A673 (cell line): ENCODE measurements around the gene SCAMP4.

ENCODE experiments used
- EZH2 ChIP-seq: fragments of 200-600 bp; sonication (generic); IDR thresholded peaks from 2 replicates; pipeline ENCODE4 v1.6.1; 2017; ENCODE audit warnings: borderline replicate concordance, low read depth, mild to moderate bottlenecking, mixed read lengths, antibody characterized with exemption, low read length; ENCODE audit not compliant: poor library complexity, severe bottlenecking
- TF ChIP-seq, protein P1 (sequence below): fragments of 300-800, 200-600 bp; sonication (generic); conservative IDR thresholded peaks from 2 replicates; pipeline ENCODE4 v1.5.1; 2017; ENCODE audit warnings: low read depth, mild to moderate bottlenecking, antibody characterized with exemption, low read length, moderate library complexity, mixed read lengths

DNA sequence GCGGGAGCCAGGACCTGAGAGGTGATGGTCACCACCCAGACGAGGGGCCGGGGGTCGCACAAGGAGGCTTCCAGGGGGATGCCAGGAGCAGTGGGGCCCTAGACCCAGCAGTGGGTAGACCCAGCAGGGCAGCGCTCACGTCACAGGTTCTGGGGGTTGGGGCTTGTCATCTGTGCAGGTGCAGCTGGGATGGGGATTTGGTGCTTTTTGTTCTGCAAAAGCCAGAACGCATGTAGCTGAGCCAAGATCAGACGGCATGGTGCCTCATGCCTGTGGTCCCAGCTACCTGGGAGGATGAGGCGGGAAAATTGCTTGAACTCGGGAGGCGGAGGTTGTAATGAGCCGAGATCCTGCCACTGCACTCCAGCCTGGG is 50.9 kb downstream of the SCAMP4 start:
- TF ChIP-seq, protein P1, sequence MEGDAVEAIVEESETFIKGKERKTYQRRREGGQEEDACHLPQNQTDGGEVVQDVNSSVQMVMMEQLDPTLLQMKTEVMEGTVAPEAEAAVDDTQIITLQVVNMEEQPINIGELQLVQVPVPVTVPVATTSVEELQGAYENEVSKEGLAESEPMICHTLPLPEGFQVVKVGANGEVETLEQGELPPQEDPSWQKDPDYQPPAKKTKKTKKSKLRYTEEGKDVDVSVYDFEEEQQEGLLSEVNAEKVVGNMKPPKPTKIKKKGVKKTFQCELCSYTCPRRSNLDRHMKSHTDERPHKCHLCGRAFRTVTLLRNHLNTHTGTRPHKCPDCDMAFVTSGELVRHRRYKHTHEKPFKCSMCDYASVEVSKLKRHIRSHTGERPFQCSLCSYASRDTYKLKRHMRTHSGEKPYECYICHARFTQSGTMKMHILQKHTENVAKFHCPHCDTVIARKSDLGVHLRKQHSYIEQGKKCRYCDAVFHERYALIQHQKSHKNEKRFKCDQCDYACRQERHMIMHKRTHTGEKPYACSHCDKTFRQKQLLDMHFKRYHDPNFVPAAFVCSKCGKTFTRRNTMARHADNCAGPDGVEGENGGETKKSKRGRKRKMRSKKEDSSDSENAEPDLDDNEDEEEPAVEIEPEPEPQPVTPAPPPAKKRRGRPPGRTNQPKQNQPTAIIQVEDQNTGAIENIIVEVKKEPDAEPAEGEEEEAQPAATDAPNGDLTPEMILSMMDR: no peak
- no peak for TF ChIP-seq EZH2
